ENCODE data around the gene IFT88.
A peak's percentile ranks its signal among the peaks of the same experiment; 100 is the strongest.

IFT88 gene

DNA sequence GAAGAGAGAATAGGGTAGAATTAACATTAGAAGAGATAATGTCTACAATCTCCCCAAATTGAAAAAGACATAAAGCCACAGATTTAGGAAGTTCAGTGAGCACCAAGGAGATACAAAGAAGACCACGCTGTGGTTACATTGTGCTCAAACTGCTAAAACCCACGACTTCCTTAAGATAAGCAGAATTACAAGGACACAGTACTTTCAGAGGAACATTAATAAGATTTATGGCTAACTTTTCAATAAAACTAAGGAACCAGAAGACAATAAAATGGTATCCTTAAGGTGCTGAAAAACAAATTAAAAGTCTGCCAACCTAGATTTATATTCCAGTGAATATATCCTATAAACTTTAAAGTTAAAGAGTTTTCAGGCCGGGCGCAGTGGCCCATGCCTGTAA lies 129.1 kb downstream of the IFT88 start:
- no peak for DNase-seq

DNA sequence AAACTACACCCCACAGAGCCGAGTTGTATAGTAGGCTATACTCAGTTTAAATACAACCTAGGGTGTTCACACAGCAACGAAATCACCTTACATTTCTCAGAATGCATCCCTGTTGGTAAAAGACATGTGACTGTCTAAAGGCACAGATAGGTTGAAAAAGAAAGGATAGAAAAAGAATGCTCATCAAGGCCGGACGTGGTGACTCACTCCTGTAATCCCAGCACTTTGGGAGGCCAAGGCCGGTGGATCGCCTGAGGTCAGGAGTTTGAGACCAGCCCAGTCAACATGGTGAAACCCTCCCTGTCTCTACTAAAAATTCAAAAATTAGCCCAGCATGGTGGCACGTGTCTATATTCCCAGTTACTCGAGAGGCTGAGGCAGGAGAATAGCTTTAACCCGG lies 132.8 kb downstream of the IFT88 start:
- no peak for DNase-seq

DNA sequence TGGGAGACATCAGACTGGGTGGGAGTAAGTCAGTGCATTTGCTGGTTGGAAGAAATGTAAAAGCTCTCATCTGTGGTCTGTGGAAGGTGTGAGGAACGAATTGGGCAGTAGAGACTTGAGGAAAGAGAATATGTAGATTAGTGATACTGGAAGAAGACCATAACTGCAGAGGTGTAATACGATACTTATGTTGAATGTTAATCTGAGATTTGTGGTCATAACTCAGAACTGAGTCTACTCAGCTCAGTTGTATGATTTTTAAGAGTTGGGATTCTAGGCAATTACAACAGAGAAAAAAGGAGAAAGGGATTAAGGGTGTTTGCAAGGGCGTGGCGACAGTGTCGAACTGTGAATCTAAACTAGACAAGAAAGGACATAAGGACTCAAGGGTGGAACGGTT lies 133.3 kb downstream of the IFT88 start:
- no peak for DNase-seq

DNA sequence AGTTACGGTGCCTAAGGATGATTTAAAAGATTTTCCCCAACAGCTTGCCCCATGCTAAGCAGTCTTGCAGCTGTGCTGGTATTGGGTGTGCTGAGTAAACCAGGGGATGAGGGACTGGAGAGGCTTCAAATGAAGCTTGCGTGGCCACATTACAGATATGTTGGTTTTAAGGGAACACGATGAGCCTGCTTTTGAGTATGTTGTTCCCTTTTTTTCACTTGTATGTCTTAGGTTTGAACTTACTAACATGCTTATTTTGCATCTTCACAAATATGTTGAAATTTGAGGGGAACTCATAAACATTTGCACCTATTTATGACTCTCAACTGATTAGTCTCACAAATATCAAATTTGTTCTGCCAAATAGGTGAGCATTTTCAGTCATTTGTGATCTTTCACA lies 134.5 kb downstream of the IFT88 start:
- DNase-seq, result no peak

DNA sequence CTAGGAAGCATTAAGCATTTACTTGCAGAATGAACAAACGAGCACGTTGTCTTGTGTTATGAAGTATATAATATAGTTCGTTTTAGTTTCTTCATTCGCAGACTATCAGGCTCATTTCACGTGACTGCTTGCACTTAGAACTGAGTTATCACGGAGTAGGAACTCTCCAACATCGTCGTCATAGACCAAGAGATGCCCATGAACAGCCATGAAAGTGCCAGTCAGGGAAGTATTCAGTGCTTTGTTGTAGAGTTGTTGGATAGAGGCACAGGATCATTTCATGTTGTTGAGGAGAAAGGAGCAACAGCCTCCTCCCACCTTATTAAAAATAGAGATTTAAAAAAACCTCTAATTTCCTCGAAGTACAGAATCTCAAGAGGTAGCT lies 135.6 kb downstream of the IFT88 start:
- peak; percentile 37 for DNase-seq

DNA sequence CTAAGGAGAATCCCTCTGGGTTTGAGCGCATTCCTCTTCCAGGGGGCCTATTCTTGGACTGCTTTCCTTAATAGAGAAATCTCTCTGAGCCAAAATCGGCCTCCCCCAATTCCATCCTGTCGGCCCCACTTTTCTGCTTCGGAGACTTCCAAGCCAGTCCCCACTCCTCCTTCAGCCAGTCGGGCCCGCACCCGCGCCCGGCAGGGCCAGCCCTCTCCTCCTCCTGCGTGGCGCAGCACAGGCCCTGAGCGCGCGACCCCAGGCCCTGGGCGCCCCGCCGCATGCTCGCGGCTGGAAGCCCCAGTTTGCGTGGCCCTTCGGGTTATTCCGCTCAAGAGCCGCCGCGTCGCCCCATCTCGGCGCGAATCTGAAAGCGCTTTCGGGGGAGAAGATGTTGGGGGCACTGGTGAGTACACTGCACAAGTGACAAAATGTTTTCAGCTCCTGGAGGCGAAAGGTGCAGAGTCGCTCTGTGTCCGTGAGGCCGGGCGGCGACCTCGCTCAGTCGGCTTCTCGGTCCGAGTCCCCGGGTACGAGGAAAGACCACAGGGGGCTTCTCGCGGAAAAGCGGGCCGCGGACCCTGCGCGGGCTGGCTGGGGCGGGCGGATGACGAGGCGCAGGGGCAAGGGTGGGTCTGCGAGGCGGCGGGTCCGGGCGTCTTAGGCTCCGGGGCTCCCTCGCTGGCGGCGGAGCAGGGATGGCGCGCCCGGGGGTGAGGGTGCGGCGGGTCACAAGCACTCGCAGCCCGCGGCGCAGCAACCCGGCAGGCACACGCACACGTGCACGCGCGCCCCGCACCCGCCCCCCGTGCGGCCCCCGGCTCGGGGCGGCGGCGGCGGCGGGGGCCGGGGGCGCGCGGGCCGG lies 136.2 kb downstream of the IFT88 start, which contains the start of gene IL17D:
Gene IL17D (plus strand): TSS at position 785 of the 865 bp plus-strand sequence. CDS start 303 bp downstream, outside the sequence.
- DNase-seq, result peak; percentile 72

DNA sequence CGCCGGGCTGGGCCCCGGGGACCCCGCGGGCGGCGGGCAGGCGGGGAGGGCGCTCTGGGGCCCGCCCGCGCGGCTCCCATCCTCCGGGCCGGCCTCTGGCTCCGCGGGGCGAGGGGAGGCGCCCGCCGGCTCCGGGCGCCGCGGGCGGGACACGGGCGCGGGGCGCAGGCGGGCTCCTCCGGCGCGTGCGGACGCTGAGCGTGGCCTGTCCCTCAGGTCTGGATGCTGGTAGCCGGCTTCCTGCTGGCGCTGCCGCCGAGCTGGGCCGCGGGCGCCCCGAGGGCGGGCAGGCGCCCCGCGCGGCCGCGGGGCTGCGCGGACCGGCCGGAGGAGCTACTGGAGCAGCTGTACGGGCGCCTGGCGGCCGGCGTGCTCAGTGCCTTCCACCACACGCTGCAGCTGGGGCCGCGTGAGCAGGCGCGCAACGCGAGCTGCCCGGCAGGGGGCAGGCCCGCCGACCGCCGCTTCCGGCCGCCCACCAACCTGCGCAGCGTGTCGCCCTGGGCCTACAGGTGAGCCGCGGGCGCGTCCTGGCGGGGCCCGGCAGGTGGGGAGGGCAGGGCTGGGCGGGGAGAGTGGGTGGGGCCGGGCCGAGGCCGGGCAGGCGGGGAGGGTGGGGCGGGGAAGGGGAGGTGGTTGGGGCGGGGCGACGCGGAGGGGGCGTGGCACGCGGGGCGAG lies 137.0 kb downstream of the IFT88 start:
- peak; percentile 97 for DNase-seq

DNA sequence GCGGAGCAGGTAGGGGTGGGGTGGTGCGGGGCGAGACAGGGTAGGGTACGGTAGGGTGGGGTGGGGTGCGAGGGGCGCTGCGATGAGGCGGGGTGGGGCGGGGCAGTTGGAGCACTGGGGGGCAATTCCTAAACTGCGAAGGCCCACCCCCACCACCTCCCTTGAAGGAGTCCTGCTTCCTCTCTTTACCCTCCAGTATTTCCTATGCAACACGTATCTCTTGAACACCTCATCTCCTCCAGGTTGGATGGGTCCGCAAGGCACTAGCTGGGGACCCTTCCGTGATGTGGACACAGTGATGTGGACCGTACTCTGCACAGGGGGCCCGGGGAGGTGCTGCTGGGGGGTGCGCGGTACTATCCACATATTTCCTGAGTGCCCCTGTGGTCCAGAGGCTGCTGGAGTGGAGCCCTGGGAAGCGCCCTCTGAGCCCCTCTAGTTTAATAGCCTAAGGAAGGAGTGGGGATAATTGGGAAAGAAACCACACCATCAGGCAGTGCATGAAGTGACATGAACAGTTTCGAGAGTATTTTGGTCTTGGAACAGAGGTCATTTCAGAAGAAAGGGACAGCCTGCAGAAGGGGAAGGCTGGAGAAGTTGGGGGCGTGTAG lies 137.6 kb downstream of the IFT88 start:
- no peak for DNase-seq

DNA sequence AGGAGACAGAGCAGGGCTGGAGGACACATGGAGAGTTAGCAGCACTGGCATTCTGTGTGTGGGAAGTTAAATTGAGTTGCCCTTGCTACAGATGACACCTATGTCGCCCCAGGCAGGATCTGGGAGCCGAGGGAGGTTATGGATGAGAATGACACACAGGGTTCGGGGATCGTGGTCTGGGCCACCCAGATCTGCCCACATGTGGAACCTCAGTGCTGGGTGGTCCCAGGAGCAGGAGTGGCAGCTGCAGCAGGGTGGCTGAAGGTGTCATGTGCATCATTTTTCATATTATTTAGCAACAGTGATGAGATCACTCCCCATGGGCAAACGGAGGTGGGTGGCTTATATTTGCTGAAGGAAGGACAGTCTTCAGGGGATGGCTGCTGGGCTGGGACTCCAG lies 139.7 kb downstream of the IFT88 start:
- DNase-seq, result no peak

DNA sequence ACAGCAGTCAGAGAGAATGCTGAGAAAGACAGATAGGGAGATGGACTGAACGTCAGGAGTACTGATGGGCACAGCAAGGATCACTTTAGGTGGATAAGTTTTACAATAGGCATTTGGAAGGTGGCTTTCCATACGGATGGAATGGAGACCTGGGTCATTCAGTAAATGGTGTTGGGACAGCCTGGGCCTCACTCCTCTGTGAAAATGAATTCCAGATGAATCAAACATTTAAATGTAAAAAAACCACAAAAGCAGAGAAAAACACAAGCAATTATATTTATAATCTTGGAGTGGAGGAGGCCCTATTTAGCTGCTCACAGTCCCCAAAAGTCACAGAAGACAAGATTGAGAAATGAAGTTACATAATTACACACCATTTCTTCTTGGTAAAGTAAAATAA lies 141.3 kb downstream of the IFT88 start:
- no peak for DNase-seq

DNA sequence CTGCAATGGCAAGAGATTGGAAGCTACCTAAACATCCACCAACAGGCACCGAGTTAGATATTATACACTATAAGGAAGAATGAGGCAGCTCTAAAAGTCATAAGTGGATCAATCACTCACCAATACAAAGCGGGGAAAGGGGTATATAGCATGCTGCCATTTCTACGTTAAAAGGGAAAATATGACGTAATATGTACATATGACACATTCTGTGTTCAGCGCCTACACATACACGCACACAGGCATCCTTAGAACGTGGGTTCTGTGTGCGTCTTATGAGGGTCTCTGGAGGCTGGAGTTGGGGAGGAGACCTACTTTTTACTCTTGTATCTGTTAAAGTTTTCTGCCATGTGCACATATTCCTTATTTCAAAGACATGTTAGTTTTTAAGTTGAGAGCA lies 142.4 kb downstream of the IFT88 start:
- no peak for DNase-seq

DNA sequence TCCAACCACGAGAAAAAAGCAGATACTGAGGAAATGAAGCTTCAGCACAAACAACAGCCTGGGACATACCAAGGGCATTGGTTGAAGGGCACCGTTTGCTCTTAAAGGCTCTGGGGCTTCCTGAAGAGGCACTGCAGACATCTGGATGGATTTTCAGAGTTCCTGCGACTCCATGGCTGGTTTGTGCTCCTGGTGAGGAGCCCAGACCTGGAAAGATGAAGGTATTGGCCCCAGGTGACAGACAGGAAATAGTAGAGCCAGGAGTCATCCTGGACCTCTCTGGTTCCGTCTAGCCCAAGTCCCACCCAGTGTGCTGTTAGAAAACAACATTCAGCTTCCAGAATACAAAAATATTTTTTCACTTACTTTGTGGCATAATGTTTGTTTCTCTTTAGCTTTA lies 142.8 kb downstream of the IFT88 start:
- DNase-seq, result no peak

DNA sequence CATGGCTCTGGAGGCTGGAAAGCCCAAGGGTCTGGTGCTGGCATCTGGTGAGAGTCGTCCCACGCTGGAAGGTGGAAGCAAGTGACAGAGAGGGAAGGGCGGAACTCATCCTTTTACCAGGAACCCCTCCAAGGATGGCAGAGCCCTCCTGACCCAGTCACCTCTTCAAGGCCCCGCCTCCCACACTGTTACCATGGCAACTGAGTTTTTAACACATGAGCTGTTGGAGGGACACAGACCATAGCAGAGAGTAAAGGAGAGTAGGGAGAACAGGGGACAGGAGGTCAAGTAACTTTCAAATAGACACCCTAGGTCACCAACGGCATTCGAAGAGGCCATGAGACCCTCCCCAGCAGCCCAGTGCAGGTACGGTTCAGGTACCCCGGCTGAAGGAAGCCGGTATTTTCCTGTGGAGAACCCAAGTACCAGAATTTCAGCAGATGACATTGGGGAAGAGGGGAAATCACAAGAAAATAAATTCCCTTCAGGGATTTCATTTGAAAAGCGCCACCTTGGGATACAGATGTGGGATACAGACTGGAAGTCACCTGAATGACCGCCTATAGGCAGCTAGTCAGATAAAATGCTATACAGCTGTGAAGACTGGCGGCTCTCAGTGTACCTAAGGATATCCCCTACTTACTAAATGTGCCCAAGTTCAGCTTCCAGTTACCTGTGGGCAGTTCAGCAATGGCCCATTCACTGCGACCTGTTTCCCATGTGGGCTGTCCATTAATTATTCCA lies 144.5 kb downstream of the IFT88 start:
- peak; percentile 56 for DNase-seq

DNA sequence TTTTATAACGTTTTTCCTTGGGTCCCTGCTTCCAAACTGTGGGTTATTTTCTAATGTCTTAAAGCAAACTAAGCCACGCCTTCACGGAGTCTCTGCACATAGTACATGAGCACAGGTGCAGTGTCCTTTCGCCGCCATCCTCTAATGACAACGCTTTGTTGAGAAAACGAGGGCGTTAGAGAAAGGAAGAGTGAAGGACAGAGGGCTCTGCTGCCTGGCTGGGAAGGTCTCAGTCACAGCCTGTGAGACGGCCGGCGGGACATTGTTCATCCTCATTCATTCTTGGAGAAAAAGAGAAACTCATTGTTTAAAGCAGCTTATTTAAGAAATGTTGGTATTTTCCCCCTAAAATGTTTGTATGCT lies 146.0 kb downstream of the IFT88 start:
- peak; percentile 51 for DNase-seq

DNA sequence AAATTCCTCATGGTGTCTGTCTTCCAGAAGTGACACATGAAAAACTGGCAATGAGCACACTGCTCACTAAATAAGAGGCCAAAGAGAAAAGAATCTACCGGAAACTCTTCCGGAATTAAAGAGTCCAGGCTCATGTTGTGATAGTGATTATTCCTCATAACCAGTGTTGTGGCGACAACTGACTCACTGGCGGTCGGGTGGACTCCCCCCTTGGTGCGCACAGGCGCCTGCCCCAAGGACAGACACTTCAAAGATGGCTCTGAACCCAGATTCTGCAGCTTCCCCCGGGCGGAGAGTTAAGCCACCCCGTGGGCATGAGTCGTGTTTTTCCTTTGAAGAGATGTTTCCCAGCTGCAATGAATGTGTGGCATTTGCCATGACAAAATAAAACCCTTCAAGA lies 146.8 kb downstream of the IFT88 start:
- DNase-seq, result no peak

DNA sequence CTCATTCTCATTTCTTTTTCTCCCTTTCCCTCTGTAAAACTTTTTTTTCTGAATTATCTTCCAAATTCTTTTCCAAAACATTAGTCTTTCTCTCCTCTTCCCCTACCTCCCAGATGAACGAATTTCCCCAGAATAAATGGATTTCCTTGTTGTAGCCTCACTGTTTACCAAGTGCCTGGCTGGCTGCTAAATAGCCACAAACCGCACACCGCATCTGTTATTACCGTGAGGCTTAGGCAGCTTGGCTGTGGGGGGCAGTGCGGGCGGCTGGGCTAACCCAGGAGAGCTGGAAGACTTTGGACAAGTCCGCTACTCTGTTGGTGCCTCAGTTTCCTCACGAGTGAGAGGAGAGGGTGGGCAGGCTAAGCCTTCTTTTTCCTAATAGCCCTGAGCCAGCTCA lies 147.2 kb downstream of the IFT88 start:
- DNase-seq, result no peak

DNA sequence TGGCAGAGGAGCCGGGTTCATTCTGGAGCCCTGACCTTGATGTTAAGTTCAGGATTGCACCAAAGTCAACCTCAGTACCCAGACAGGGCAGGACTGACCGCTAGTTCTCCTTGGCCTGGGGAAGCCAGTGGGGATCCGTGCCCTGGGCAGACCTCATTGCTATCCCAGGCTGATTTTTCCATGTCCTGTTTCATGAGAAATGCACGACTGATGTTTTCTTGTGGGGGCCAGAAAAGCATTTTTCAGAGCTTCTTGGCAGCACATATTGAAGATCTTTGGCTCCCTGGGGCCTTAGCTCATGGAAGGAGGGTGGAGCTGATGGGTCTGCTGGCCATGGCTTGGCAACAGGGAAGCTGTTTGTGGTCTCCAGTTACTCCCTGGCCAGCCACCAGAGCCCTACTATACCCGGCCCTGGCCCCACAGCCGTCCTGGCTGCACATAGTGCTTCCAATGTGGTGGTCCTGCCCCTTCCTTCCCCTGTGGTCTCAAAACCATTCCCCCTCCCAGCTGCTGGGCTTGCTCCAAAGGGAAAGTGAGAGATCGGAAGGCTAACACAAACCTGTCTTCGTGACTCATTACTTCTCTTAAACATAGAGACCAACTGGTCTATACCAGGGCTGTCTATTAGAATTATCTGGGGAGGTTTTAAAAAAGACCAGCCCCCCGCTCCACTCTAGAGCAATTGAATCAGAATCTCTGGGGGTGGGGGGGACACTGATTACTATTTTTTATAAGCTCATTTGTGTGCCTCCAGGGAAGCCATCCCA lies 147.8 kb downstream of the IFT88 start:
- DNase-seq, result no peak

DNA sequence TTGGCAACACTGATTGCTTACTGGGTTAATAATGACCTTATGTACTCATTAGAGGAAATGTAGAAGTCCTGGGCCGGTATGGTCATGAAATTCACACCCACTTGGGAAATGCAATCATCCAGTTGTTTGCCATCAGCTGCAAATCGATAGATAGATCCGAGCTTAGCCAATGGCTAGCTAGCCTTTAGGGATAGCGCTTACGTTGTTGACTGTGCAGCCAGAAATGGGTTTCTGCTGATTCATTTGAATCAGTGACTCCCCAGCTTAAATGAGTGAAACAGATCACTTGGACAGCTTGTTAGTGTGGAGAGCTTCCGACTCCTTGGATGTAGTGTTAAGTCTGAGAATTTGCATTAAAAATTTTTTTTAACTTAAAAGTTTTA lies 148.4 kb downstream of the IFT88 start:
- no peak for DNase-seq

DNA sequence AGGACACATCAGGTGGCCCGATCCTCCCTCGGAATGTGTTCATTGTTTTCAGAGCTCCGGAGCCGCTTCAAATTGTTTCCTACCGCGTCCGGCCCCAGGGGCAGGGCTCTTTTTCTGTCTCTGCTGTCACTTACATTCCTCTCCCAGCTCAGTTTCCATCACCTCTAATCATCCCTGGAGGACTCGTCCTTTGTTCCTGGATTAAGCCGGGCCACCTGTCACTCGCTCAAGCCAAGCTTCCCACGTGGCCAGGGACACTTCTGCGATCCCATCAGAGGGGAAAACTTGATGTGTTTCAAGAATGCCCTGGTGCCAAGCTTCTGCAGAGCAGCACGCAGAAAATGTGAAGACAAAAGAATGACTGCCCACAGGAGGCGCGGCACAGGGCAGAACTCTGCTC lies 150.0 kb downstream of the IFT88 start:
- DNase-seq, result peak; percentile 80

DNA sequence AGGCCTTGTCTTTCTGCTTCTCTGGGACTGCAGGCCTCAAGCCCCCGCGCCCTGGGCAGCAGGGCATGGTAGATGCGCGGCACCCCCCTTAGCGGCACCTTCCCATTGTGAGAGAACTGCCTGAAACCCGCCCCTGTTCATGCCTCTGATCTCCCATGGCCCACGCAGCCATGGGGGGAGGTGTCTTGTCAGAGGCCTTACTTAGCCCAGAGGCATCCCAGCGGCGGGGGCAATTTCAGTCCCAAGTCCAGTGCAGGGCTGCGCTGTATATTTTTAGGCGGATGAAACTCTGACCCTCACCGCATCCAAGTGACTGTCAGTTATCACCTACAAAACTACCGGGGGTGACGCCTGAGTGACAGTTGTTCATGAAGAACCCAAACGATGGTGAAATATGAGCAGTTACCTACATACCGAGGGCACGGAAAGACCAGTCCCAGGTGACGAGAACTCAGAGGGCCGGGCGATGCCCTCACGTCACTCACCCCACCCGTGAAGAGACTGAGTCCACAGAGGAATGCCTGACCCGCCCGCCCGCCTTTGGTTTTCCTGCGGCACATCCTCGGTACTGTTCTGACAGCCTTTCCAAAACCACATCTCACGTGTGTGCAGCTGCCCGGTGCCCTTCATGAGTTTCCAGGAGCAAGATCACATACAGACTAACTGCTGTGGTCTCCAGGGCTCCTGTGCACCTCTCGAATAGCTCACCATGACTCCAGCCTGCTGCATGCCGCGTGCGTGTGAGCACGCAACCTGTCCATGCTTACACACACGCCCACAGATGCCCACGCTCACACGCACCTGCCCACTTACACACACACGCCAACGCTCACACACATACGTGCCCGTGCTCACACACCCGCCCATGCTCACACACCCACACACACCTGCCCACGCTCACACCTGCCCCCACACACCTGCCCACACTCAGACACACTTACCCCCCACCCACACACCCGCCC lies 150.9 kb downstream of the IFT88 start:
- DNase-seq, result peak; percentile 18

DNA sequence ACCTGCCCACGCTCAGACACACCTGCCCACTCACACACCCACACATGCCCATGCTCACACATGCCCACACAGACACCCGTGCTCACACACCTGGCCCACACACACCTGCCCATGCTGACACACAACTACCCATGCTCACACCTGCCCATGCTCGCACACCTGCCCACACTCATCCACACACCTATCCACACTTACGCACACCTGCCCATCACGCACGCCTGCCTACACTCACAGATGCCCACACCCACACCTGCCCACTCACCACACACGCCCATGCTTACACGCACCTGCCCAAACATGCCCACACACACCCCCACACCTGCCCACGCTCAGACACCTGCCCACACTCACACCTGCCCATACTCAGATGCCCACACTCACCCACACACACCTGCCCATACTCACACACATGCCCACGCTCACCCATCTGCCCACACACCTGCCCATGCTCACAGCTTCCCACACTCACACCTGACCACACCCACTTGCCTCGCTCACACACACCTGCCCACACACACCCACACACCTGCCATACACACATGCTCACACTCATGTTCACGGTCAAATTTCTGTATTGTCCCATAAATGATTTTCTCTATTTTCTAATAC lies 152.1 kb downstream of the IFT88 start:
- peak; percentile 20 for DNase-seq
